Measurements from ENCODE around the gene PTGER1. TPM values are rescaled to one million over a fixed set of nuclear protein-coding genes. Genes with fewer than 3 reads are reported as not detected.

The PTGER1 gene
- total RNA-seq, 1 experiment from 2014 or later = 0.63 TPM

DNA sequence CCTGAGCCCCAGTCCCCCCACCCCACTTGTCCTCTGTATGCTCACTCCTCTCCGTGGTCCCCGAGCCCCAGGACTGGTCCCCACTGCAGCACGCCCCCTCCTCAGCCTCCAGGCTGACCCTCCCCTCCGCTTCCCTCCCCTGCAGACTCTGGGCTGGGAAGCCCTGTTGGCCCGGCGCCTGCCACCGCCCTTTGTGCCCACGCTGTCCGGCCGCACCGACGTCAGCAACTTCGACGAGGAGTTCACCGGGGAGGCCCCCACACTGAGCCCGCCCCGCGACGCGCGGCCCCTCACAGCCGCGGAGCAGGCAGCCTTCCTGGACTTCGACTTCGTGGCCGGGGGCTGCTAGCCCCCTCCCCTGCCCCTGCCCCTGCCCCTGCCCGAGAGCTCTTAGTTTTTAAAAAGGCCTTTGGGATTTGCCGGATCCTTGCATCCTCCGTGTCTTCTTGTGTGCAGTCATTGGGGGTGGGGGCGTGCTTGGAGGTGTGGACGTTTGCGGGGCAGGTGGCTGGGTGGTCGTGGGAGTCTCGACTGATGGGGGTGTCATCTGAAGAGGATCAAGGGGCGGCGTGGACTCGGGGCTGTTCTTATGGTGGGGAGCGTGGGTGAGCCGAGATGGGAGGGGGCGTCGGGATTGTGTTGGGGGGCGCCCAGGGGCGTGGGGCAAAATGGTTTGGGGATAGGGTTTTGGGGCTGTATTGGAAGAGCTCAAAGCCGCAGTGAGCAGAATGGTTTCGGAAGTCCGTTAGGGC is 3.5 kb downstream of the PTGER1 start:
- H3K9me3 ChIP-seq (ENCODE audit: control insufficient read depth, low read depth, low read length) = no peaks in the 10 kb centered on the region
- Mint-ChIP-seq H3K27me3 (ENCODE audit: low read depth) (peaks cover 2% of the 10 kb centered on the region; the same call in 1 of the 2 replicates), H3K4me1 (peaks cover 17 to 31% of the 10 kb centered on the region in 2 experiments), H3K9me3 (no peaks in the 10 kb centered on the region; a peak in 1 of 5 replicates), H3K36me3 (ENCODE audit: insufficient read depth in 1 of 3, low read depth in 3 of 3) (peaks cover 5 to 39% (median 28%) of the 10 kb centered on the region in 3 experiments; a peak in 6 of 7 replicates), H3K27ac (no peak overlapping the region; a peak in 1 of 7 replicates), H3K4me3 (peak overlapping the region; percentile 57 to 73; a peak in 4 of 5 replicates)
- H2AK5ac ChIP-seq (ENCODE audit: insufficient read length, low read length) = no peak overlapping the region
- peak overlapping the region; percentile 46 for H3K4me2 ChIP-seq (ENCODE audit: insufficient read depth, insufficient read length, low read length)
- H3K27me3 ChIP-seq (ENCODE audit: insufficient read depth, low read length) = no peaks in the 10 kb centered on the region
- no peaks in the 10 kb centered on the region for H3K79me2 ChIP-seq (ENCODE audit: insufficient read depth, low read length)
- H3K27ac ChIP-seq (ENCODE audit: insufficient read length, low read depth, low read length) = no peak overlapping the region
- H3K23ac ChIP-seq (ENCODE audit: insufficient read length, low read depth, low read length) = no peak overlapping the region
- H3K14ac ChIP-seq (ENCODE audit: insufficient read depth, low read length) = no peak overlapping the region
- WGBS (ENCODE audit: extremely low coverage, insufficient read length, low lambda C conversion rate) = no CpG with 5 or more reads among the region's 46 CpGs
- no peak overlapping the region for H4K5ac ChIP-seq (ENCODE audit: insufficient read length, low read depth, low read length)
- no peak overlapping the region for H3K4ac ChIP-seq (ENCODE audit: low read depth, low read length)
- no peak overlapping the region for H2BK12ac ChIP-seq (ENCODE audit: insufficient read length, low read depth, low read length)
- H3K18ac ChIP-seq (ENCODE audit: insufficient read length, low read depth, low read length) = no peak overlapping the region
- no peaks in the 10 kb centered on the region for H4K20me1 ChIP-seq (ENCODE audit: control insufficient read depth, insufficient read depth, insufficient read length)
- no peak overlapping the region for H4K8ac ChIP-seq (replicated peaks; ENCODE audit: insufficient read length, low read depth, low read length)
- H2BK120ac ChIP-seq (ENCODE audit: low read depth, low read length, poor library complexity, severe bottlenecking) = no peak overlapping the region
- H4K91ac ChIP-seq (ENCODE audit: insufficient read length, low read depth, low read length) = no peak overlapping the region
- no peak overlapping the region for H2BK15ac ChIP-seq (ENCODE audit: low read depth, low read length)
- DNase-seq = no peak
- no peak overlapping the region for H3T11ph ChIP-seq (ENCODE audit: low read length)
- H3K79me1 ChIP-seq (ENCODE audit: insufficient read depth, low read depth, low read length, poor library complexity, severe bottlenecking) = no peaks in the 10 kb centered on the region
- no peaks in the 10 kb centered on the region; the same call in 1 of the 2 replicates for H3K4me1 ChIP-seq (ENCODE audit: insufficient read depth, low read length)
- no peak overlapping the region for H2BK20ac ChIP-seq (ENCODE audit: low read depth, low read length, poor library complexity, severe bottlenecking)
- no peak overlapping the region for H2BK5ac ChIP-seq (ENCODE audit: insufficient read length, low read length)
- H3K9ac ChIP-seq (ENCODE audit: extremely low read depth, insufficient read length, low read length) = no peak overlapping the region
- TF ChIP-seq, protein P1, sequence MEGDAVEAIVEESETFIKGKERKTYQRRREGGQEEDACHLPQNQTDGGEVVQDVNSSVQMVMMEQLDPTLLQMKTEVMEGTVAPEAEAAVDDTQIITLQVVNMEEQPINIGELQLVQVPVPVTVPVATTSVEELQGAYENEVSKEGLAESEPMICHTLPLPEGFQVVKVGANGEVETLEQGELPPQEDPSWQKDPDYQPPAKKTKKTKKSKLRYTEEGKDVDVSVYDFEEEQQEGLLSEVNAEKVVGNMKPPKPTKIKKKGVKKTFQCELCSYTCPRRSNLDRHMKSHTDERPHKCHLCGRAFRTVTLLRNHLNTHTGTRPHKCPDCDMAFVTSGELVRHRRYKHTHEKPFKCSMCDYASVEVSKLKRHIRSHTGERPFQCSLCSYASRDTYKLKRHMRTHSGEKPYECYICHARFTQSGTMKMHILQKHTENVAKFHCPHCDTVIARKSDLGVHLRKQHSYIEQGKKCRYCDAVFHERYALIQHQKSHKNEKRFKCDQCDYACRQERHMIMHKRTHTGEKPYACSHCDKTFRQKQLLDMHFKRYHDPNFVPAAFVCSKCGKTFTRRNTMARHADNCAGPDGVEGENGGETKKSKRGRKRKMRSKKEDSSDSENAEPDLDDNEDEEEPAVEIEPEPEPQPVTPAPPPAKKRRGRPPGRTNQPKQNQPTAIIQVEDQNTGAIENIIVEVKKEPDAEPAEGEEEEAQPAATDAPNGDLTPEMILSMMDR (conservative IDR thresholded peaks at IDR 0.05) = no peak
- no peak overlapping the region for H3K56ac ChIP-seq (ENCODE audit: insufficient read length, low read depth, low read length)
- no peak overlapping the region for H2AFZ ChIP-seq (ENCODE audit: low read length)
- H3K23me2 ChIP-seq (ENCODE audit: insufficient read length, low read depth, low read length, poor library complexity, severe bottlenecking) = peaks cover 7% of the 10 kb centered on the region
